B cell (primary cell): ENCODE data around the gene SMG1.

Source experiments
- EZH2 ChIP-seq: IDR thresholded peaks from 2 replicates; pipeline ENCODE4 v1.6.1; 2012; ENCODE audit warnings: borderline replicate concordance, low read depth, mild to moderate bottlenecking, moderate library complexity, low read length; ENCODE audit not compliant: insufficient read depth, poor library complexity, severe bottlenecking
- TF ChIP-seq, protein P1 (sequence below): fragments of 200-600 bp; IDR thresholded peaks from one replicate; pipeline ENCODE4 v1.8.0; 2022; ENCODE audit warnings: antibody characterized with exemption, mild to moderate bottlenecking

DNA sequence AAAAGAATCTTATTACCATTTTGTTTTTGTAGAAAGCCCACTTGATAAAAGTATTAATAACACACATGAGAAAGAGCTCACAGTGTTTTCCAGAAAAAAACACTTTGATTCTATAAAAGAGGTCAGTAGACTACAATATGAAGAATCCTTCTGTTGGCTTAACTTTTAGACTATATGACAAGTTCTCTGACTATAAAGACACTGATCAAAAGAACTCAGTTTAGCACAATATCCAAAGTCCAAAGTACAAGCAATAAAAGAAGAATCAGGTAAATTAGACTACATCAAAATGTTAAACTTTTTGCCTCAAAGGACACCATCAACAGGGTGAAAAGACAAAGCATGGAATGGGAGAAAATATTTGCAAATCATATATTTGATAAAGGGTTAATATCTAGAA lies 11.2 kb upstream of the SMG1 start:
- TF ChIP-seq, protein P1, sequence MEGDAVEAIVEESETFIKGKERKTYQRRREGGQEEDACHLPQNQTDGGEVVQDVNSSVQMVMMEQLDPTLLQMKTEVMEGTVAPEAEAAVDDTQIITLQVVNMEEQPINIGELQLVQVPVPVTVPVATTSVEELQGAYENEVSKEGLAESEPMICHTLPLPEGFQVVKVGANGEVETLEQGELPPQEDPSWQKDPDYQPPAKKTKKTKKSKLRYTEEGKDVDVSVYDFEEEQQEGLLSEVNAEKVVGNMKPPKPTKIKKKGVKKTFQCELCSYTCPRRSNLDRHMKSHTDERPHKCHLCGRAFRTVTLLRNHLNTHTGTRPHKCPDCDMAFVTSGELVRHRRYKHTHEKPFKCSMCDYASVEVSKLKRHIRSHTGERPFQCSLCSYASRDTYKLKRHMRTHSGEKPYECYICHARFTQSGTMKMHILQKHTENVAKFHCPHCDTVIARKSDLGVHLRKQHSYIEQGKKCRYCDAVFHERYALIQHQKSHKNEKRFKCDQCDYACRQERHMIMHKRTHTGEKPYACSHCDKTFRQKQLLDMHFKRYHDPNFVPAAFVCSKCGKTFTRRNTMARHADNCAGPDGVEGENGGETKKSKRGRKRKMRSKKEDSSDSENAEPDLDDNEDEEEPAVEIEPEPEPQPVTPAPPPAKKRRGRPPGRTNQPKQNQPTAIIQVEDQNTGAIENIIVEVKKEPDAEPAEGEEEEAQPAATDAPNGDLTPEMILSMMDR: no peak
- no peak for TF ChIP-seq EZH2
